NT2/D1 (cell line): Measurements from ENCODE around the gene ARID5A.

Experiments
- YY1 ChIP-seq: IDR thresholded peaks from 2 replicates; pipeline ENCODE4 v1.6.1; 2011; ENCODE audit not compliant: insufficient read length, insufficient read depth
- ZNF274 ChIP-seq: IDR thresholded peaks from 2 replicates; pipeline ENCODE4 v1.6.1; 2011; ENCODE audit warnings: mild to moderate bottlenecking, low read depth, low read length

DNA sequence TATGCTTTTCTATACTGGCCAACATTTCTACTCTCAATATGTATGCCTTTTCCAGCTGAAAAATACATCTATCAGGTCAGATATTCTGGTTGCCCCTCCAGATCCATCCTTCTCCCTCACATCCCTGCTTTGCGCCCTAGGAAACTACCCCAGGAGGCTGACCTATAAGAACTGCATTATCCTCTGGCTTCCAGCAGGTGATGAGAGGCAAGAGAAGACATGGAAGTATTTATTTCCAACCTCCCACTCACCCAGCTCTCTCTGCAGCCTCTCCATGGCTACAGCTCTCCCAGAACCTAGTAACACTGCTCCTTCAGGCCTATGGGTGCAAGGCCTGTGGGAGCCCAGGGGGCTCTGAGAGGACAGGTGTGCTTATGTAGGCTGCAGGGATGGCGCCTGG is 42.9 kb downstream of the ARID5A start:
- no peak for TF ChIP-seq YY1
- no peak for TF ChIP-seq ZNF274
